WTC11 (cell line): ENCODE measurements around the gene DMGDH. TPM values are rescaled to one million over a fixed set of nuclear protein-coding genes. Genes with fewer than 3 reads are reported as not detected.

Source experiments
- ATAC-seq: fragments of 200-7000 bp; cut with Tn5 transposase; 2 replicates; pipeline ENCODE4 v1.10.0; 2021; ENCODE audit warnings: mild to moderate bottlenecking, moderate library complexity
- CTCF ChIA-PET: fragments of 300-600 bp; sonication (Branson Sonifier 250); formaldehyde crosslinking; loops from one replicate; lab custom pipeline; 2021; ENCODE audit warnings: antibody characterized with exemption; lab: Charles Lee
- POLR2A ChIA-PET: fragments of 350-600 bp; sonication (Branson Sonifier 250); formaldehyde crosslinking; loops from one replicate; lab custom pipeline; 2021; ENCODE audit warnings: antibody characterized with exemption; lab: Charles Lee
- DNase-seq: peaks from one replicate; pipeline ENCODE4 v3.0.0; 2021; ENCODE audit warnings: low spot score
- H3K27ac Mint-ChIP-seq: 2 replicates; pipeline ENCODE4 v1.8.0; 2021; ENCODE audit warnings: mixed read lengths
- H3K27me3 Mint-ChIP-seq: 2 replicates; pipeline ENCODE4 v1.8.0; 2021; ENCODE audit warnings: low read depth, mild to moderate bottlenecking, moderate library complexity, mixed read lengths
- H3K36me3 Mint-ChIP-seq: 2 replicates; pipeline ENCODE4 v1.8.0; 2021; ENCODE audit warnings: mixed read lengths
- H3K4me1 Mint-ChIP-seq: 2 replicates; pipeline ENCODE4 v1.8.0; 2022; ENCODE audit warnings: mixed read lengths
- H3K4me3 Mint-ChIP-seq: 2 replicates; pipeline ENCODE4 v1.8.0; 2021; ENCODE audit warnings: mild to moderate bottlenecking, moderate library complexity, mixed read lengths
- H3K9me3 Mint-ChIP-seq: 2 replicates; pipeline ENCODE4 v1.8.0; 2021; ENCODE audit warnings: mixed read lengths
- CBFB ChIP-seq: sonication (generic); formaldehyde crosslinking; IDR thresholded peaks from 2 replicates; pipeline ENCODE4 v1.8.1; 2022; ENCODE audit warnings: mild to moderate bottlenecking, low read depth, missing genetic modification reagents
- ESRRA ChIP-seq: sonication (generic); formaldehyde crosslinking; IDR thresholded peaks from 2 replicates; pipeline ENCODE4 v1.8.1; 2022; ENCODE audit warnings: mild to moderate bottlenecking, missing genetic modification reagents, borderline replicate concordance
- FOXK1 ChIP-seq: sonication (generic); formaldehyde crosslinking; IDR thresholded peaks from 2 replicates; pipeline ENCODE4 v1.8.0; 2022; ENCODE audit warnings: mild to moderate bottlenecking, moderate library complexity, missing genetic modification reagents
- FOXP1 ChIP-seq: sonication (generic); formaldehyde crosslinking; IDR thresholded peaks from 2 replicates; pipeline ENCODE4 v1.8.0; 2022; ENCODE audit warnings: missing genetic modification reagents, mild to moderate bottlenecking, moderate library complexity, borderline replicate concordance
- NFYB ChIP-seq: sonication (generic); formaldehyde crosslinking; conservative IDR thresholded peaks from 2 replicates; pipeline ENCODE4 v1.8.0; 2022; ENCODE audit warnings: low read depth, missing genetic modification reagents
- NR3C1 ChIP-seq: sonication (generic); formaldehyde crosslinking; conservative IDR thresholded peaks from 2 replicates; pipeline ENCODE4 v1.8.1; 2023; ENCODE audit warnings: low read depth, mild to moderate bottlenecking, missing genetic modification reagents
- OVOL2 ChIP-seq: fragments of 250-450 bp; sonication (Bioruptor Pico); IDR thresholded peaks from 2 replicates; pipeline ENCODE4 v1.9.0; 2021; ENCODE audit warnings: mild to moderate bottlenecking, borderline replicate concordance
- RELA ChIP-seq: sonication (generic); formaldehyde crosslinking; IDR thresholded peaks from 2 replicates; pipeline ENCODE4 v1.8.1; 2022; ENCODE audit warnings: missing genetic modification reagents, mild to moderate bottlenecking, borderline replicate concordance
- SMAD3 ChIP-seq: sonication (generic); formaldehyde crosslinking; IDR thresholded peaks from 2 replicates; pipeline ENCODE4 v1.8.0; 2022; ENCODE audit warnings: missing genetic modification reagents, mild to moderate bottlenecking, borderline replicate concordance
- SOX15 ChIP-seq: fragments of 250-450 bp; sonication (Bioruptor Pico); IDR thresholded peaks from 2 replicates; pipeline ENCODE4 v1.9.0; 2021; ENCODE audit warnings: mild to moderate bottlenecking
- SP1 ChIP-seq: sonication (generic); formaldehyde crosslinking; conservative IDR thresholded peaks from 2 replicates; pipeline ENCODE4 v1.8.1; 2022; ENCODE audit warnings: missing genetic modification reagents
- TP53 ChIP-seq: sonication (generic); formaldehyde crosslinking; IDR thresholded peaks from 2 replicates; pipeline ENCODE4 v1.8.1; 2023; ENCODE audit warnings: mild to moderate bottlenecking, missing genetic modification reagents
- ZNF219 ChIP-seq: sonication (generic); formaldehyde crosslinking; IDR thresholded peaks from 2 replicates; pipeline ENCODE4 v1.8.0; 2023; ENCODE audit warnings: missing genetic modification reagents, mild to moderate bottlenecking, borderline replicate concordance
- ZNF232 ChIP-seq: sonication (generic); formaldehyde crosslinking; IDR thresholded peaks from 2 replicates; pipeline ENCODE4 v1.8.0; 2022; ENCODE audit warnings: mild to moderate bottlenecking, missing genetic modification reagents
- ZNF317 ChIP-seq: sonication (generic); formaldehyde crosslinking; IDR thresholded peaks from 2 replicates; pipeline ENCODE4 v1.8.1; 2023; ENCODE audit warnings: low read depth, mild to moderate bottlenecking, moderate library complexity, missing genetic modification reagents, borderline replicate concordance
- ZNF416 ChIP-seq: fragments of 250-450 bp; sonication (Bioruptor Pico); IDR thresholded peaks from 2 replicates; pipeline ENCODE4 v1.9.0; 2021; ENCODE audit warnings: mild to moderate bottlenecking, inconsistent platforms
- total RNA-seq: library from RNA; stranded (reverse); gene quantifications from 3 replicates; pipeline ENCODE4 v1.2.3, GENCODE V29; 2021
- TF ChIP-seq, protein P1 (sequence below): sonication (generic); formaldehyde crosslinking; IDR thresholded peaks from 2 replicates; pipeline ENCODE4 v1.8.1; 2022; ENCODE audit warnings: missing genetic modification reagents, borderline replicate concordance
- TF ChIP-seq, protein P2 (sequence below): fragments of 250-450 bp; sonication (Bioruptor Pico); IDR thresholded peaks from 2 replicates; pipeline ENCODE4 v1.9.0; 2021; ENCODE audit warnings: moderate library complexity, mild to moderate bottlenecking, inconsistent platforms, borderline replicate concordance
- TF ChIP-seq, protein P3 (sequence below): fragments of 200-600 bp; IDR thresholded peaks from 2 replicates; pipeline ENCODE4 v1.8.0; 2022; ENCODE audit warnings: antibody characterized with exemption
- TF ChIP-seq, protein P4 (sequence below): sonication (generic); formaldehyde crosslinking; IDR thresholded peaks from 2 replicates; pipeline ENCODE4 v1.8.0; 2022; ENCODE audit warnings: mild to moderate bottlenecking, missing genetic modification reagents
- TF ChIP-seq, protein P5 (sequence below): sonication (generic); formaldehyde crosslinking; IDR thresholded peaks from 2 replicates; pipeline ENCODE4 v1.8.1; 2023; ENCODE audit warnings: mild to moderate bottlenecking, missing genetic modification reagents, moderate library complexity
- TF ChIP-seq, protein P6 (sequence below): fragments of 250-450 bp; sonication (Bioruptor Pico); IDR thresholded peaks from 2 replicates; pipeline ENCODE4 v1.9.0; 2021; ENCODE audit warnings: mild to moderate bottlenecking, borderline replicate concordance
- TF ChIP-seq, protein P7 (sequence below): sonication (generic); formaldehyde crosslinking; IDR thresholded peaks from 2 replicates; pipeline ENCODE4 v1.8.1; 2023; ENCODE audit warnings: mild to moderate bottlenecking, moderate library complexity, missing genetic modification reagents
- TF ChIP-seq, protein P8 (sequence below): sonication (generic); formaldehyde crosslinking; conservative IDR thresholded peaks from 2 replicates; pipeline ENCODE4 v1.8.1; 2022; ENCODE audit warnings: mild to moderate bottlenecking, missing genetic modification reagents
- TF ChIP-seq, protein P9 (sequence below): sonication (generic); formaldehyde crosslinking; IDR thresholded peaks from 2 replicates; pipeline ENCODE4 v1.8.1; 2023; ENCODE audit warnings: mild to moderate bottlenecking, missing genetic modification reagents

Gene DMGDH
- total RNA-seq, 1 experiment from 2014 or later: 0.35 TPM

DNA sequence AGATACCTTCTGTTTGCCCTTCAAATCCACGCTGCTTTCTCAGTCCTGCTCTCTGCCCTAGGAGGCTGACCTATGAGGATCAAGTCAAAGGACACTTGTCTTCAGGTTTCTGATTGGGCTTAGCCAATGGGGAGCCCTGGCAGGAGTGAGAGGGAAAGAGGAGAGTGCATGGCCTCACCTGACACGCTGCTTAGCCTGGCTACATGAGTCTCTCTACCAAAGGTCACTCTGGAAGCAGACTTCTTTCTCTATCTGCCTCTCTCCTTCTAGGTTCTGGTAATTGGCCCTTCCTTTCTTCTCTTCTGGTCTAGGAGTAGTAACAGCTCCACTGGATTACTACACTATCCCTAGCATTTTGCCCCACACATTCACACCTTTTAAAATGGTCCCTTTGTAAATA lies 97.5 kb downstream of the DMGDH start (continued):
- TF ChIP-seq NR3C1 (CRISPR knock-in tag) (no peak), CBFB (CRISPR knock-in tag) (no peak), TP53 (CRISPR knock-in tag) (no peak), ZNF219 (no peak), RELA (CRISPR knock-in tag) (no peak), SMAD3 (CRISPR knock-in tag) (no peak)
- TF ChIP-seq, protein P1, sequence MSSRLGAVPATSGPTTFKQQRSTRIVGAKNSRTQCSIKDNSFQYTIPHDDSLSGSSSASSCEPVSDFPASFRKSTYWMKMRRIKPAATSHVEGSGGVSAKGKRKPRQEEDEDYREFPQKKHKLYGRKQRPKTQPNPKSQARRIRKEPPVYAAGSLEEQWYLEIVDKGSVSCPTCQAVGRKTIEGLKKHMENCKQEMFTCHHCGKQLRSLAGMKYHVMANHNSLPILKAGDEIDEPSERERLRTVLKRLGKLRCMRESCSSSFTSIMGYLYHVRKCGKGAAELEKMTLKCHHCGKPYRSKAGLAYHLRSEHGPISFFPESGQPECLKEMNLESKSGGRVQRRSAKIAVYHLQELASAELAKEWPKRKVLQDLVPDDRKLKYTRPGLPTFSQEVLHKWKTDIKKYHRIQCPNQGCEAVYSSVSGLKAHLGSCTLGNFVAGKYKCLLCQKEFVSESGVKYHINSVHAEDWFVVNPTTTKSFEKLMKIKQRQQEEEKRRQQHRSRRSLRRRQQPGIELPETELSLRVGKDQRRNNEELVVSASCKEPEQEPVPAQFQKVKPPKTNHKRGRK (CRISPR knock-in tag): no peak
- TF ChIP-seq, protein P2, sequence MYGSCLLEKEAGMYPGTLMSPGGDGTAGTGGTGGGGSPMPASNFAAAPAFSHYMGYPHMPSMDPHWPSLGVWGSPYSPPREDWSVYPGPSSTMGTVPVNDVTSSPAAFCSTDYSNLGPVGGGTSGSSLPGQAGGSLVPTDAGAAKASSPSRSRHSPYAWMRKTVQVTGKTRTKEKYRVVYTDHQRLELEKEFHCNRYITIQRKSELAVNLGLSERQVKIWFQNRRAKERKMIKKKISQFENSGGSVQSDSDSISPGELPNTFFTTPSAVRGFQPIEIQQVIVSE (CRISPR knock-in tag): no peak
- TF ChIP-seq, protein P3, sequence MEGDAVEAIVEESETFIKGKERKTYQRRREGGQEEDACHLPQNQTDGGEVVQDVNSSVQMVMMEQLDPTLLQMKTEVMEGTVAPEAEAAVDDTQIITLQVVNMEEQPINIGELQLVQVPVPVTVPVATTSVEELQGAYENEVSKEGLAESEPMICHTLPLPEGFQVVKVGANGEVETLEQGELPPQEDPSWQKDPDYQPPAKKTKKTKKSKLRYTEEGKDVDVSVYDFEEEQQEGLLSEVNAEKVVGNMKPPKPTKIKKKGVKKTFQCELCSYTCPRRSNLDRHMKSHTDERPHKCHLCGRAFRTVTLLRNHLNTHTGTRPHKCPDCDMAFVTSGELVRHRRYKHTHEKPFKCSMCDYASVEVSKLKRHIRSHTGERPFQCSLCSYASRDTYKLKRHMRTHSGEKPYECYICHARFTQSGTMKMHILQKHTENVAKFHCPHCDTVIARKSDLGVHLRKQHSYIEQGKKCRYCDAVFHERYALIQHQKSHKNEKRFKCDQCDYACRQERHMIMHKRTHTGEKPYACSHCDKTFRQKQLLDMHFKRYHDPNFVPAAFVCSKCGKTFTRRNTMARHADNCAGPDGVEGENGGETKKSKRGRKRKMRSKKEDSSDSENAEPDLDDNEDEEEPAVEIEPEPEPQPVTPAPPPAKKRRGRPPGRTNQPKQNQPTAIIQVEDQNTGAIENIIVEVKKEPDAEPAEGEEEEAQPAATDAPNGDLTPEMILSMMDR: no peak

DNA sequence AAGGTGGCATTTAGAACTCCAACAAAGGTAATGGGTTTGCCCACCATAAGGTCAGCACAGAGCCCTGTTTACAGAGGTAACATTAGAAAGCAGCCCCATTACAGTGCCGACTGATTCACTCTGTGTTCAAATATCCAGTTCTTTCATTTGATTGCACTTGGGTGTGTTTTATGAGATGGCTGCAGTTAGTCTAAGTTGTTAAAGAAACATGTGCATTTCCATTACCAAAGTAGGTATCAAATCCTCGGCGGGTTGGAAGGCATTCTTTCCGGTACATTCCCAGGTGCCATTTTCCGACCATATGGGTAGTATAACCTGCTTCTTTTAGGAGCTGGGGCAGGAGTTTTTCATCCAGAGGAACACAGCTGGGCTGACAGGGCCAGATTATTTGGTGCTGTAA lies 100.7 kb downstream of the DMGDH start:
- H3K9me3 Mint-ChIP-seq: no peaks in the 10 kb centered on the region
- CTCF ChIA-PET: no interaction called here
- no peaks in the 10 kb centered on the region for H3K27me3 Mint-ChIP-seq
- no peaks in the 10 kb centered on the region for H3K36me3 Mint-ChIP-seq
- ATAC-seq (no peak), DNase-seq (no peak)
- no peak overlapping the region for H3K27ac Mint-ChIP-seq
- H3K4me1 Mint-ChIP-seq: peaks cover 5% of the 10 kb centered on the region
- POLR2A ChIA-PET: no interaction called here
- H3K4me3 Mint-ChIP-seq: no peak overlapping the region
- TF ChIP-seq OVOL2 (CRISPR knock-in tag) (no peak), ZNF416 (CRISPR knock-in tag) (no peak), FOXK1 (no peak), TP53 (CRISPR knock-in tag) (no peak), NR3C1 (CRISPR knock-in tag) (no peak), ESRRA (CRISPR knock-in tag) (no peak), SP1 (CRISPR knock-in tag) (no peak), SOX15 (no peak), FOXP1 (CRISPR knock-in tag) (no peak), ZNF232 (CRISPR knock-in tag) (no peak), NFYB (CRISPR knock-in tag) (no peak), ZNF317 (CRISPR knock-in tag) (no peak)
- TF ChIP-seq, protein P4, sequence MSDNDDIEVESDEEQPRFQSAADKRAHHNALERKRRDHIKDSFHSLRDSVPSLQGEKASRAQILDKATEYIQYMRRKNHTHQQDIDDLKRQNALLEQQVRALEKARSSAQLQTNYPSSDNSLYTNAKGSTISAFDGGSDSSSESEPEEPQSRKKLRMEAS: no peak
- TF ChIP-seq, protein P5, sequence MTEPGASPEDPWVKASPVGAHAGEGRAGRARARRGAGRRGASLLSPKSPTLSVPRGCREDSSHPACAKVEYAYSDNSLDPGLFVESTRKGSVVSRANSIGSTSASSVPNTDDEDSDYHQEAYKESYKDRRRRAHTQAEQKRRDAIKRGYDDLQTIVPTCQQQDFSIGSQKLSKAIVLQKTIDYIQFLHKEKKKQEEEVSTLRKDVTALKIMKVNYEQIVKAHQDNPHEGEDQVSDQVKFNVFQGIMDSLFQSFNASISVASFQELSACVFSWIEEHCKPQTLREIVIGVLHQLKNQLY: no peak
- TF ChIP-seq, protein P6, sequence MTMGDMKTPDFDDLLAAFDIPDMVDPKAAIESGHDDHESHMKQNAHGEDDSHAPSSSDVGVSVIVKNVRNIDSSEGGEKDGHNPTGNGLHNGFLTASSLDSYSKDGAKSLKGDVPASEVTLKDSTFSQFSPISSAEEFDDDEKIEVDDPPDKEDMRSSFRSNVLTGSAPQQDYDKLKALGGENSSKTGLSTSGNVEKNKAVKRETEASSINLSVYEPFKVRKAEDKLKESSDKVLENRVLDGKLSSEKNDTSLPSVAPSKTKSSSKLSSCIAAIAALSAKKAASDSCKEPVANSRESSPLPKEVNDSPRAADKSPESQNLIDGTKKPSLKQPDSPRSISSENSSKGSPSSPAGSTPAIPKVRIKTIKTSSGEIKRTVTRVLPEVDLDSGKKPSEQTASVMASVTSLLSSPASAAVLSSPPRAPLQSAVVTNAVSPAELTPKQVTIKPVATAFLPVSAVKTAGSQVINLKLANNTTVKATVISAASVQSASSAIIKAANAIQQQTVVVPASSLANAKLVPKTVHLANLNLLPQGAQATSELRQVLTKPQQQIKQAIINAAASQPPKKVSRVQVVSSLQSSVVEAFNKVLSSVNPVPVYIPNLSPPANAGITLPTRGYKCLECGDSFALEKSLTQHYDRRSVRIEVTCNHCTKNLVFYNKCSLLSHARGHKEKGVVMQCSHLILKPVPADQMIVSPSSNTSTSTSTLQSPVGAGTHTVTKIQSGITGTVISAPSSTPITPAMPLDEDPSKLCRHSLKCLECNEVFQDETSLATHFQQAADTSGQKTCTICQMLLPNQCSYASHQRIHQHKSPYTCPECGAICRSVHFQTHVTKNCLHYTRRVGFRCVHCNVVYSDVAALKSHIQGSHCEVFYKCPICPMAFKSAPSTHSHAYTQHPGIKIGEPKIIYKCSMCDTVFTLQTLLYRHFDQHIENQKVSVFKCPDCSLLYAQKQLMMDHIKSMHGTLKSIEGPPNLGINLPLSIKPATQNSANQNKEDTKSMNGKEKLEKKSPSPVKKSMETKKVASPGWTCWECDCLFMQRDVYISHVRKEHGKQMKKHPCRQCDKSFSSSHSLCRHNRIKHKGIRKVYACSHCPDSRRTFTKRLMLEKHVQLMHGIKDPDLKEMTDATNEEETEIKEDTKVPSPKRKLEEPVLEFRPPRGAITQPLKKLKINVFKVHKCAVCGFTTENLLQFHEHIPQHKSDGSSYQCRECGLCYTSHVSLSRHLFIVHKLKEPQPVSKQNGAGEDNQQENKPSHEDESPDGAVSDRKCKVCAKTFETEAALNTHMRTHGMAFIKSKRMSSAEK: no peak
- TF ChIP-seq, protein P7, sequence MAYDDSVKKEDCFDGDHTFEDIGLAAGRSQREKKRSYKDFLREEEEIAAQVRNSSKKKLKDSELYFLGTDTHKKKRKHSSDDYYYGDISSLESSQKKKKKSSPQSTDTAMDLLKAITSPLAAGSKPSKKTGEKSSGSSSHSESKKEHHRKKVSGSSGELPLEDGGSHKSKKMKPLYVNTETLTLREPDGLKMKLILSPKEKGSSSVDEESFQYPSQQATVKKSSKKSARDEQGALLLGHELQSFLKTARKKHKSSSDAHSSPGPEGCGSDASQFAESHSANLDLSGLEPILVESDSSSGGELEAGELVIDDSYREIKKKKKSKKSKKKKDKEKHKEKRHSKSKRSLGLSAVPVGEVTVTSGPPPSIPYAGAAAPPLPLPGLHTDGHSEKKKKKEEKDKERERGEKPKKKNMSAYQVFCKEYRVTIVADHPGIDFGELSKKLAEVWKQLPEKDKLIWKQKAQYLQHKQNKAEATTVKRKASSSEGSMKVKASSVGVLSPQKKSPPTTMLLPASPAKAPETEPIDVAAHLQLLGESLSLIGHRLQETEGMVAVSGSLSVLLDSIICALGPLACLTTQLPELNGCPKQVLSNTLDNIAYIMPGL (CRISPR knock-in tag): no peak
- TF ChIP-seq, protein P8, sequence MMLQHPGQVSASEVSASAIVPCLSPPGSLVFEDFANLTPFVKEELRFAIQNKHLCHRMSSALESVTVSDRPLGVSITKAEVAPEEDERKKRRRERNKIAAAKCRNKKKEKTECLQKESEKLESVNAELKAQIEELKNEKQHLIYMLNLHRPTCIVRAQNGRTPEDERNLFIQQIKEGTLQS (CRISPR knock-in tag): no peak
- TF ChIP-seq, protein P9, sequence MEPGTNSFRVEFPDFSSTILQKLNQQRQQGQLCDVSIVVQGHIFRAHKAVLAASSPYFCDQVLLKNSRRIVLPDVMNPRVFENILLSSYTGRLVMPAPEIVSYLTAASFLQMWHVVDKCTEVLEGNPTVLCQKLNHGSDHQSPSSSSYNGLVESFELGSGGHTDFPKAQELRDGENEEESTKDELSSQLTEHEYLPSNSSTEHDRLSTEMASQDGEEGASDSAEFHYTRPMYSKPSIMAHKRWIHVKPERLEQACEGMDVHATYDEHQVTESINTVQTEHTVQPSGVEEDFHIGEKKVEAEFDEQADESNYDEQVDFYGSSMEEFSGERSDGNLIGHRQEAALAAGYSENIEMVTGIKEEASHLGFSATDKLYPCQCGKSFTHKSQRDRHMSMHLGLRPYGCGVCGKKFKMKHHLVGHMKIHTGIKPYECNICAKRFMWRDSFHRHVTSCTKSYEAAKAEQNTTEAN: no peak
